ENCODE data around the gene SWT1.

Gene SWT1

GRCh38 chr1:185291652-185292051 lies 134.7 kb downstream of the SWT1 start:
- TF ChIP-seq CTCF (IDR thresholded peaks at IDR 0.05; ENCODE audit: control insufficient read depth, insufficient read depth, low read depth, low read length, missing control alignments) = no peak
- no peak for DNase-seq (ENCODE audit: low read depth)

GRCh38 chr1:185292237-185292636 lies 135.3 kb downstream of the SWT1 start:
- TF ChIP-seq CTCF (IDR thresholded peaks at IDR 0.05; ENCODE audit: control insufficient read depth, insufficient read depth, low read depth, low read length, missing control alignments) = no peak
- DNase-seq (ENCODE audit: low read depth) = no peak
- no peak overlapping the region for H3K4me3 ChIP-seq (ENCODE audit: control insufficient read depth, low read depth, low read length)

More at GRCh38 chr1:185291652-185292051, 134.7 kb downstream of the SWT1 start:
- H3K4me3 ChIP-seq (ENCODE audit: control insufficient read depth, low read depth, low read length) = no peak overlapping the region

- DNase-seq (ENCODE audit: low read depth) = no peak
- no peak for TF ChIP-seq CTCF (IDR thresholded peaks at IDR 0.05; ENCODE audit: control insufficient read depth, insufficient read depth, low read depth, low read length, missing control alignments)
These were observed 137.1 kb downstream of the SWT1 start for GRCh38 chr1:185293967-185294542.

GRCh38 chr1:185295091-185295490 lies 138.1 kb downstream of the SWT1 start:
- DNase-seq (ENCODE audit: low read depth) = no peak
- no peak for TF ChIP-seq CTCF (IDR thresholded peaks at IDR 0.05; ENCODE audit: control insufficient read depth, insufficient read depth, low read depth, low read length, missing control alignments)
- H3K4me3 ChIP-seq (ENCODE audit: control insufficient read depth, low read depth, low read length) = no peak overlapping the region

More at GRCh38 chr1:185293967-185294542, 137.1 kb downstream of the SWT1 start:
- H3K4me3 ChIP-seq (ENCODE audit: control insufficient read depth, low read depth, low read length) = no peak overlapping the region

- TF ChIP-seq CTCF (IDR thresholded peaks at IDR 0.05; ENCODE audit: control insufficient read depth, insufficient read depth, low read depth, low read length, missing control alignments) = no peak
- DNase-seq (ENCODE audit: low read depth) = no peak
- H3K4me3 ChIP-seq (ENCODE audit: control insufficient read depth, low read depth, low read length) = no peak overlapping the region
These were observed 141.0 kb downstream of the SWT1 start for GRCh38 chr1:185297982-185298381.

GRCh38 chr1:185300152-185300551 lies 143.2 kb downstream of the SWT1 start:
- no peak overlapping the region for H3K4me3 ChIP-seq (ENCODE audit: control insufficient read depth, low read depth, low read length)
- no peak for TF ChIP-seq CTCF (IDR thresholded peaks at IDR 0.05; ENCODE audit: control insufficient read depth, insufficient read depth, low read depth, low read length, missing control alignments)
- DNase-seq (ENCODE audit: low read depth) = no peak
